ENCODE measurements around the gene TUB.

TUB gene

DNA sequence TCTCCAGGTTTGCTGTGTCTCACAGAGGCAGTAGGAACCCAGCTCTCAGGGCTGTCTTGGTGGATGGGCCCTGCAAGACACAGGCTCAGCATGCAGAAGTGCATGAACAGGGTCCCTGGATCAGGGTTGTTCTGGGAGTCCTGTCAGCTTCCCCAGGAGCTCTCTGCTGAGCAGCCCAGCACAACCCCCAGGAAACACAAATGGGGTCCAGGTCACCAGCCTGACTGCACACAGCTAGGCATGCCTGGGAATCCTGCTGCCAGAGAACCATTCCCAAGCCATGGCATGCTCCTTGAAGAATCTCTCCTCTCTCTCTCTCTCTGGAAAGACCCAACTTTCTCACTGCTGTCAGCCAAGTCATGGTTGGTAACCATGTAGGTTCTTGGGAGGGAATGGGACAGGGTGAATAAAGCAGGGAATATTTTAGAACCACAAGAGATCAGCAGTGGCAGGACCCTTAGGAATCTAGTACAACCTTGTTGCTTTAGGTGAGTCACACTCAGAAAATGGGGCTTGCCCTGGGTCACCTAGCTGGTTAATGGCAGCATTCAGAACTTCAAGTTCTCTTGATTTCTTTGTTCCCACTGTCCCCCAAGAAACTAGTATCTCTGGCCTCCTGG, 21.4 kb downstream of the TUB start:
- Mint-ChIP-seq H3K36me3 (no peaks in the 10 kb centered on the region), H3K4me3 (no peak overlapping the region), H3K27ac (no peak overlapping the region), H3K9me3 (no peaks in the 10 kb centered on the region), H3K27me3 (no peaks in the 10 kb centered on the region), H3K4me1 (no peaks in the 10 kb centered on the region)

DNA sequence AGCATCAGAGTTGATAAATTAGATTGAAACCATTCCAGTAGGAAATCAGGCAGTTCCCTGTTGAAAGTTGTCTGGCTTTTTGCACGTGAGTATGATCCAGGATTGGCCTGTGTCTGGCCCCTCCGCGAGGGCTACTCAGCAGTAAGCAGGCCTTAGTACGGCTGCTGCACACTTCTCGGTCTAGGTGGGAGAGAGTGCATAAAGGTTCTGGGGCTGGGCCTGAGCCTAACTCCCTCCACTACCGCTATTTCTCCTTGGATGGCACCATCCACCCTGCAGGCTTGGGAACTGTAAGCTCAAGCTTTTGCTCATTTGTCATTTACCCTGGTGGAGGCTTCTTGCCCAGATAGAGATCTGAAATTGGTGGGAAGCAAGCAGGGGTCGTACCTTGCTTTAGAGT, 22.0 kb downstream of the TUB start:
- H3K36me3 Mint-ChIP-seq, result no peaks in the 10 kb centered on the region
- H3K27me3 Mint-ChIP-seq, result no peaks in the 10 kb centered on the region
- no peaks in the 10 kb centered on the region for H3K9me3 Mint-ChIP-seq
- no peak overlapping the region for H3K4me3 Mint-ChIP-seq
- no peak overlapping the region for H3K27ac Mint-ChIP-seq
- no peaks in the 10 kb centered on the region for H3K4me1 Mint-ChIP-seq

DNA sequence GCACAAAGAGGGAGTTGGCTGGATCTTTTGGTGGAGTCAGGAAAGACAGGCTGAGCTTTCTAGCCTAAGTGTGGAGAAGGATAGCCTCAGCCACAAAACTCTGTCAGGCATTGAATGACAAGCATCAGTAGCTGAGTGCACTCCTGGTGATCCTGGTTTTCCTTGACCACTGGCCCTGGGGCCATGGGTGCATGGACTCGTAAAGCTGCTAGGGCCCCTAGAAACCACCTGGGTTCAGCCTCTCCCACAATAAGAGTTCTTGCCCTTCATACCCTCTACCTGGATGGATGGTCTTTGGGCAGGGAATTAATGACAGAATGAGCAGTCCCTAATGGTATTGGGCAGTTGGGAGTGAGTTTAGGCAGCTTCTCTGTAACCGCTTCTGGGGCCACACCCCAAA, 22.9 kb downstream of the TUB start:
- Mint-ChIP-seq H3K9me3 (no peaks in the 10 kb centered on the region), H3K36me3 (no peaks in the 10 kb centered on the region), H3K27me3 (no peaks in the 10 kb centered on the region), H3K4me3 (no peak overlapping the region), H3K4me1 (no peaks in the 10 kb centered on the region), H3K27ac (no peak overlapping the region)

DNA sequence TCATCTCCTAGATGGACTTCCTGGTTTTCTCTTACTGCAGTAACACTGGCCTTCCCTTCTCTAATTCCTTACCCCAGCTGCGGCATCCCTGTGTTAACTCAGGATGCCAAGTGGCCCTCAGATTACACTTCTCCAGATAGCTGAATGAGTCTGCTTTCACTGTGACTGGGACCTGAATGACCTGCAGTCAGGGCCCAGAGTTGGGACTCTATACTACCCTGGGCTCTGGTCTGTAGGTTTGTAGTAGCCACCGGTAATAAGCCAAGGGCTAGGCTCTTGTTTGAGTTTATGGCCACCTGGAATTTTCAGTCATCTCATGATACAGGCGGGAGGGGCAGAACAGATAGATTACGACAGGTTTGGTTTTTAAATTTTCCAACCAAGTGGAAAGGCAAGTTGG, 24.1 kb downstream of the TUB start:
- no peak overlapping the region for H3K27ac Mint-ChIP-seq
- H3K4me1 Mint-ChIP-seq, result no peaks in the 10 kb centered on the region
- H3K9me3 Mint-ChIP-seq, result no peaks in the 10 kb centered on the region

DNA sequence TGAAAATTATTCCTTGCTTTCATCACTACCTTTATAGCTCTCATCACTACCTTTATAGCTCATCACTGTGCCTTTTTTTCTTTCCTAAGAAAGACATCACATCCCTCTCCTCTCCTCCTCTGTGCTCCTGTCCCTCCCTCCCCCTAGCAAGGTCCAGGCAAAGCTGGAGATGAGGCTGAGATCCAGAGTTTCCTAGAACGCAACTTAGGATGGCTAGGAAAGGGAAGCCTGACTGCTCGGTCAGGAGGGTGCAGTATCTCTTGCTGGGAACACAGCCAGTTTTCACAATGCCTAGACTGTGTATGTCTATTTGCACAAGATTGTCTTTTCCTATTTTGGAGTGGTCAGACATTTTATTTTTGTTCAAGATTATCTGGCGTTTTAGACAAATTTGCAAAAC, 24.7 kb downstream of the TUB start:
- Mint-ChIP-seq H3K4me3 (no peak overlapping the region), H3K4me1 (no peaks in the 10 kb centered on the region), H3K27ac (no peak overlapping the region), H3K27me3 (no peaks in the 10 kb centered on the region), H3K9me3 (no peaks in the 10 kb centered on the region), H3K36me3 (no peaks in the 10 kb centered on the region)

More for the DNA sequence above, 24.1 kb downstream of the TUB start:
- Mint-ChIP-seq H3K27me3 (no peaks in the 10 kb centered on the region), H3K4me3 (no peak overlapping the region), H3K36me3 (no peaks in the 10 kb centered on the region)

DNA sequence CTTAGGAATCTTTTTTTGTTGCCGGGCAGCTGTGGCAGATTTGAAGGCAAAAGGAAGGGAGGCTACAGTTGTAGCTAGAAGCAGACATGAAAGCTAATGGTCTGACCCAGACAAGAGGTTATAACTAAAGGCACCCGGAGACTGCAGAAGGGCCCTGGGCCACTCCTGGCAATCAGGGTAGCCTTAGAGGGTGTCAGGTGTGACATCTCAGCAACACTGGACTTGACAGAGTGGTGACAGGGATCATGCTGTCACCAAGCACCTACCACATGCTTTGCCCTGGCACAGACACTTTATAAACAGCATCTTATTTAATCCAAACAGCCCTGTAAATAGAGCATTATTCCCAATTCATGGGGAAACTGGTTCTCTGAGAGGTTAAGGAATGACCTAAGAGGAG, 25.7 kb downstream of the TUB start:
- Mint-ChIP-seq H3K4me3 (no peak overlapping the region), H3K36me3 (no peaks in the 10 kb centered on the region), H3K27ac (no peak overlapping the region), H3K27me3 (no peaks in the 10 kb centered on the region), H3K4me1 (no peaks in the 10 kb centered on the region), H3K9me3 (no peaks in the 10 kb centered on the region)

DNA sequence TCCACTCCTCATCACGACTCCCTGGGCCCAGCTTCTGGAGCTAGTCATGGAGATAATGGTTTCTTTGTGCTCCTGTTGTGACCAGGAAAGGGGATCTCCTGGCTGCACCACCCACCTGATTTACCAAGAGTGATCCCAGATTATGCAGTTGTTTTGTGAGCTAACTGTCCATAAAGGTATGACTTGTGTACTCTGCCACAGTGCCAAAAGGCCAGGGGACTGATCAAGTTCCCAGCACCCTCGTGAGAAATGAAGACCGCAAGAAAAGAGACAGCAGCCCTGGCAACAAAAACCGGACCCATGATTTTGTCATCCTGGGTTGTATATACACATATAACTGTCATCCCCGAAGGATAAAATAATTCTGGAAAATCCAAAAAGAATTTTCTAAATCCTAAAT, 26.6 kb downstream of the TUB start:
- Mint-ChIP-seq H3K9me3 (no peaks in the 10 kb centered on the region), H3K4me1 (no peaks in the 10 kb centered on the region), H3K36me3 (peaks cover 2% of the 10 kb centered on the region), H3K27me3 (no peaks in the 10 kb centered on the region), H3K4me3 (no peak overlapping the region), H3K27ac (no peak overlapping the region)

DNA sequence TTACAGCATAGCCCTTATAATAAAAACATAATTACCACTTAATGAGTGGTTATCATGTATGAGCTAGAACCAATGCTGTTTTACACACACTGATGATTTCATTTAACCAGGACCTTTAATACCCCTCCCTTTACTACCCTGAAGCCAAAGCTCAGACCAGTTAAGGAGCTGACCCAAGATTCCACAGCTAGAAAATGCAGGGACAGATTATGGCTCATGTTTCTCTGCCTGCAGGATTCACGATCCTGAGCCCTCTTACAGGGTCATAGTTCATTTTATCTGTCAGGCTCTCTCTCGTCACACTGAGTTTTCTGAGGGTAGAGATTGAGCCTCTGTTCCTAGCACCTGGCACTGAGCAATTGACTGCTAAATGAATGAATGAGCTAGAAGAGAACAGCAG, 27.4 kb downstream of the TUB start:
- Mint-ChIP-seq H3K27ac (no peak overlapping the region), H3K27me3 (no peaks in the 10 kb centered on the region), H3K4me1 (no peaks in the 10 kb centered on the region), H3K36me3 (peaks cover 2% of the 10 kb centered on the region), H3K4me3 (no peak overlapping the region), H3K9me3 (no peaks in the 10 kb centered on the region)

DNA sequence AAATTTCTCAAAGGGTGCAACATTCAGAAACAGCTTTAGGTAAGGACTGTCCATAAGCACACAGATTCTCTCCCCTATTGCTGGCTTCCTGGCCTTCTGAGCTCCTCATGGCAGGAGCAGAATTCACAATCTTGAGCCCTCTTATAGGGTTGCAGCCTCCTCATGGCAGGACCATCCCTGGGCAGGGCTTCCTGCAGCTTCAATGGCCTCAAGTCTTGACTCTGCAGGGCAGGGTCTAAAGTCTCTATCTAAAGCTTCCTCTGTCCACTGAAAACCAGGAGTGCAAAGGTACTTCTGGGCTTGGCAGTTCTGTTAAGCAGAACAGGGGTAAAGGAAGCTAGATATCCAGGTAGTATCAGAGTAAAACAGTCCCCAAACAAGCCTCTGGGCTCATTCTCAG, 28.7 kb downstream of the TUB start:
- no peaks in the 10 kb centered on the region for H3K4me1 Mint-ChIP-seq
- H3K36me3 Mint-ChIP-seq, result peaks cover 3% of the 10 kb centered on the region
- H3K27ac Mint-ChIP-seq, result no peak overlapping the region
- H3K4me3 Mint-ChIP-seq, result no peak overlapping the region
- no peaks in the 10 kb centered on the region for H3K27me3 Mint-ChIP-seq
- H3K9me3 Mint-ChIP-seq, result peaks cover under 1% of the 10 kb centered on the region

DNA sequence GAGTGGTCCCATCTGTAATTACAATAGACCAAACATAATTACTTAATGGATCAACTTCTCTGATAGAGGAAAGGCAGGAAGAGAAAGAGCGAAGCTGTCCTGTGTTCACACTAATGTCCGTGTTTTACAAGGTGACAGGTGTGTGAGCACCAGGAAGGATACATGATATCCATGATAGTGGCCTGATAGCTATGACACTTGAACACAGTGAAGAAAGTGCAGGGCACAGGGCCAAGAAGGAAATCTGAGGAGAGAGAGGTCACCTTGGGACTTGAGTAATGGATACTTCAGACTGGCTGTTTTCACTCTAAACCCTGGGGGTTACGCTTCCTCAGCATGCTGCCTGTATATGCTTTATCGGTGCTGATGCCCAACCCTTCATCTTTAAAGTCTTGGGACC, 29.4 kb downstream of the TUB start:
- Mint-ChIP-seq H3K4me1 (no peaks in the 10 kb centered on the region), H3K36me3 (peaks cover 7% of the 10 kb centered on the region), H3K4me3 (no peak overlapping the region), H3K27ac (no peak overlapping the region), H3K27me3 (no peaks in the 10 kb centered on the region), H3K9me3 (peaks cover 4% of the 10 kb centered on the region)

DNA sequence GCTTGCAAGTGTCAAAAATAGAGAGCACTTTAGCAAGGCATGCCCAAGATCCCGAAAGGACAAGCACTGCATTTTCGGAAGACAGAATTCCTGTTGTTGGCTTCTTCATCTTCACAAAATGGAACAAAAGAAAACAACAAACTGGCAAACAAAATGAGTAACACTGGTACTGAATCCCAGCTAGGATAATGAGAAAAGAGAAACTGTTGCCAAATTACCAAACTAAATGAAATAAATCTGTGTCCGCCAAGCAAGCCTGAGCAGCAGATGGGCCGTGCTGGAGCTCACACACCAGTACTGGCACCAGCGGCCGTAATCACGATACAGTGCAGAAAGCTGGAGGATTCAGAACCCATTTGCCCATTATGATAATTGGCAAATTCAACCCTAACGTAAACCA, 30.6 kb downstream of the TUB start:
- H3K27me3 Mint-ChIP-seq, result no peaks in the 10 kb centered on the region
- peaks cover 9% of the 10 kb centered on the region for H3K36me3 Mint-ChIP-seq
- no peak overlapping the region for H3K27ac Mint-ChIP-seq
- H3K4me1 Mint-ChIP-seq, result no peaks in the 10 kb centered on the region
- H3K9me3 Mint-ChIP-seq, result peaks cover 4% of the 10 kb centered on the region
- no peak overlapping the region for H3K4me3 Mint-ChIP-seq

DNA sequence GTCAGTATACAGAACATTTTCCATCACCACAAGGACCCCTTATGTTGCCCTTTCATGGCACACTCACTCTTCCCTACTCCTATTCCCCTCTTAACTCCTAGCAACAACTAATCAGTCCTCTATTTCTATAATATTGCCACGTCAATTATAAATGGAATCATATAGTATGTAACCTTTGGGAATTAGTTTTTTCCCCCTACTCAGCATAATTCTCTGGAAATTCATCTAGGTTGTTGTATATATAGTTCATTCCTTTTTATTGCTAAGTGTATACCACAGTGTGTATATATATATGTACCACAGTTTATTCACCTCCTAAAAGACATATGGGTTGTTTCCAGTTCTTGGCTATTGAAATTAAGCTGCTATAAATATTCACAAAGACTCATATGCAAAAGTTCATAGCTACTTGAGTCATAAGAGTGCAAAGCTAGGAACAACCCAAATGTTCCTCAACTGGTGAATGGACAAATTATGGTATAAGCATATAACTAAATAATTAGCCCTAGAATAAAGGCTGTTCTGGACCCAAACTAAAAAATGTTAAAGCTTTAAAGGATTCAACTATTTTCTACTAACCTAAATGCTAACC, 41.3 kb downstream of the TUB start:
- Mint-ChIP-seq H3K9me3 (no peaks in the 10 kb centered on the region), H3K4me1 (no peaks in the 10 kb centered on the region), H3K27ac (no peak overlapping the region), H3K27me3 (no peaks in the 10 kb centered on the region), H3K36me3 (peaks cover 12% of the 10 kb centered on the region), H3K4me3 (no peak overlapping the region)

DNA sequence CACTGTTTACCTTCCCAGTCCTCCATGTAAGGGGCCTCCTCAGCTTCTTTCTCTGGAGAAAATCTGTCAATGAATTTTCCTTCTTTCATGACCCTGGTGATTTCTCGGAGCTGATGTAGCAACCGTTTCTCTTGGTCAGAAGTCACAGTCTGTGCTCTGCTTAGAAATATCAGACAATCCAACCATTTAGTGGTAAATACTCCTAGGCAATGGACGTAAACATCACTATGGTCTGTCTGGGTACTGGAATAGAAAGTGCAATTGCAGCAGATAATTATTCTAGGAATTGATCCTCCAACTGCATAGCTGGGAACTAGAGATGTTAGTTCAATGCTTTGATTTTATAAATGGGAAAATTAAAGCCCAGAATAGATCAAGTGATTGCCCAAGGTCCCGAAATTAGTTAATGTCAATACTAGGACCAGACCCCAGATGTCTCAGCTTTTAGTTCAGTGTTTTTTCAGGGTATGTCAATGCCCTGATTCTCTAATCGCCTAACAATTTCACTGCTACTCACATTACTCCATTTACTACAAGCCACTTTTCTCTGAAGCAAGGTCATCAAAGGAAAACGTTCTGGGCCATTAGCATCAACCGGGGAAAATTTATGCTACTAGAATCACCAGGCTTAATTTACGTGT, 45.8 kb downstream of the TUB start:
- Mint-ChIP-seq H3K4me3 (no peak overlapping the region), H3K9me3 (no peaks in the 10 kb centered on the region), H3K27me3 (no peaks in the 10 kb centered on the region), H3K4me1 (no peaks in the 10 kb centered on the region), H3K36me3 (peaks cover 15% of the 10 kb centered on the region), H3K27ac (no peak overlapping the region)

DNA sequence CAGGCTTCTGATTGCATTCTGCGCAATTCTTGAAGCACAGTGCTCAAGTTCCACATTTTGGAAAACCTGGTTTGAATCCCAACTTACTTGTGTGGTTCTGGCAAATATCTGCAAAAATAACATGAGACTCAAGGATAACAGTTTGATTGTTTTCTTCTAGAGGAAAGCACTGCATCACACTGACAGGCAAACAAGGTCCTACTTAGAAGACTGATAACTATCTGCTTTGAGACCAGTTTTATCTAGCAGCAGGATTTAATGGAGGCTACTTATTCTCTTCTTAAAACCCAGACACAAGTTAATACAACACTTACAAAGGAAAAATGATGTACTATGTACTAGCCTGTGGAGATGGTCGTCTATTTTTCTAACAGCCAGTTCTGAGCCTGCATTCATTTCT, 46.4 kb downstream of the TUB start:
- Mint-ChIP-seq H3K36me3 (peaks cover 11% of the 10 kb centered on the region), H3K4me1 (no peaks in the 10 kb centered on the region), H3K27ac (no peak overlapping the region), H3K9me3 (no peaks in the 10 kb centered on the region), H3K4me3 (no peak overlapping the region), H3K27me3 (no peaks in the 10 kb centered on the region)

DNA sequence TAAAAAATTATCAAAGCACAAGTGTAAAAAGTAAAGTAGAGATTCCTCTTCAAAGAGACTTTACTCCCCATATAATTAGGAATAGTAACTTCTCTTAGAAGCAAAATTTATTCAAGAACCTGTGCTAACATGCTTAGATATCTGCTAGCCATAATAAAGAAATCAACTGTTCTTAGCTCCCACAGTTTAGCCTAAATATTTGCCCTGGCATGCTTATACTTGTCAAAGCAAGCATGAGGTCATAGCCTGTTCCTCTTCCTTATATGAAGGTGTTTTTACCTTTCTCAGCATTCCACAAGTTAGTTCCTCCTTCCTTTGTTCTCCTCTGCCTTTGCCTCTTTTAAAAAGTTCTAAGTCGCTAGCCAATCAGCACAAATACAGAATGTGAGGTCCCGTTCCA, 57.5 kb downstream of the TUB start:
- Mint-ChIP-seq H3K27ac (no peak overlapping the region), H3K9me3 (no peaks in the 10 kb centered on the region), H3K4me3 (no peak overlapping the region), H3K4me1 (no peaks in the 10 kb centered on the region), H3K27me3 (no peaks in the 10 kb centered on the region), H3K36me3 (peaks cover 25% of the 10 kb centered on the region)

DNA sequence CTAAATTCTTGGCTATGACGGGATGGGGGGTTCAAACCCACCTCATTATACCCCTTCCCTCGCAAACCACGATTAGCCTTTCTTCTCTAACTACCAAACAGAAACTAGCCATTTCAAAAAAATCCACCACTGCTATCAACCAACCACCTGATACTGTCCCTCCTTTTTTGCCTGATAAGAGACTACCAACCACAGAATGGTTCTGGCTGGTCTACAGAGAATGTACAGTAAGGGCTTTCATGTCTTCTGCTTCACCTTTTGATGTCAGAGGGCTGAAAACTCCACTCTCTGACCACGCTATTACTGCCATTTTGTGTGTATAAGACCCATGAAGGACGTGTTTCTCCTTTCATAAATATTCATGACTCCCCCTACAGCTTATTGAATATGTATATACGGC, 68.7 kb downstream of the TUB start:
- peaks cover 3% of the 10 kb centered on the region for H3K4me1 Mint-ChIP-seq
- H3K27ac Mint-ChIP-seq, result no peak overlapping the region
- peaks cover 5% of the 10 kb centered on the region for H3K36me3 Mint-ChIP-seq
- no peak overlapping the region for H3K4me3 Mint-ChIP-seq
- no peaks in the 10 kb centered on the region for H3K27me3 Mint-ChIP-seq
- no peaks in the 10 kb centered on the region for H3K9me3 Mint-ChIP-seq
